GM21390 (cell line): ENCODE results near the gene SMIM23.

Experiments
- ATAC-seq: cut with Tn5 transposase; IDR thresholded peaks from one replicate; pipeline ENCODE4 v1.9.1; 2021; ENCODE audit not compliant: unreplicated experiment

The SMIM23 gene

GRCh38 chr5:171813270-171813669 lies 27.7 kb downstream of the SMIM23 start:
- ATAC-seq, result no peak

GRCh38 chr5:171813813-171814490 lies 28.3 kb downstream of the SMIM23 start:
- no peak for ATAC-seq

DNA sequence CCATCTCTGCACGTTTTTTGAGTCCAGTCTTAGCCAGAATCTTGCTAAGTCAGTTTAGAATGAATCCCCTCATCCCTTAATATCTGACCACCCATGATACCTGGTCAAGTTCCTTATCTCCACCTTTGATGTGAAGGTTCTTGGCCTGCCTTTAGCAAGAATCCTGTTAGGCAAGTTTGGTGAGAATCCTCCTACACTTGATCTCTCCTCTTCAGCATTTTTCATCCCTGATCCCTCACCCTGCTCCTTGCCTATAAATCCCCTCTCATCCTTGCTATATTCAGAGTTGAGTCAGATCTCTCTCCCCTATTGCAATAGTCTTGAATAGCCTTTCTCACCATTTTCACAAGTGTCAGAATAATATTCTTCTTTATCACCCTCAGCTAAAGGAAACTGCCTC lies 31.0 kb downstream of the SMIM23 start:
- no peak for ATAC-seq

DNA sequence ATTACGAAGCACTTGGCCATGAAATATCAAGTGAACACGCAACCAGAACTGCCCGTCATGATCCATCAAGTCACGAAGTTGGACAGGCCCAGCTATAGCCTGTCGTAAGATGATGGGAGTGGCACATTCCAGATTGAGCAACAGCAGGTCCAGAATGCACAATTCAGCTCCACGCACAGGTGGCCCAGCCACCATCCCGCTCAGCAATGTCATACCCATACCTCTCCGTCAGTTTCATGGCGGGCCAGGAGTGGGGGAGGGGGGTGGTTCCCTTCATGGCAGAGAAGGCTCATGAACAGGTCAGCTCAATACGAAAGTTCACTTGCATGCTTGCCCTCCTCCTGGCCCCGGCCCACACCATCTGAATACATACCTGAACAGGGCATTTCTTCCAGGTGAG lies 34.9 kb downstream of the SMIM23 start:
- ATAC-seq, result no peak

- ATAC-seq, result no peak
Observed at GRCh38 chr5:171821286-171821685, 35.7 kb downstream of the SMIM23 start.

DNA sequence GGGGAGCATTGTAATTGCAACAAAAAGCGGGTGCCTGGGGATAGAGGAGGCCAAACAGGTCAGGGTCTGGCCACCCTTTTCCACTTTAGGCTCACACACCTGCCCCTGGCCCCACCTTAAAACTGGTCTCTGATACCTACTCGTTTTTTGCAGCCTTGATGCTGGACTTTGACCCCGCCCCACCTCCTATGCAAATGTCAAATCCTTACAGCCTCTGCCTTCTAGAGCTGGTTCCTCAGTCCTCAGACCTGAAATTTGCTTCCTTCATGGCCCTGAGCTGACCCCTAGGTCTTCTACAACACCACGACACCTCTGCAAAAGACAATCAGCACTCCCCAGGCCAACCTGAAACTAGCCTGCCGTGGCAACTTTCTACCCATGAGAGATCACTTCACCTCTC lies 37.7 kb downstream of the SMIM23 start:
- no peak for ATAC-seq

- ATAC-seq, result no peak
Observed at GRCh38 chr5:171825051-171825450, 39.4 kb downstream of the SMIM23 start.

DNA sequence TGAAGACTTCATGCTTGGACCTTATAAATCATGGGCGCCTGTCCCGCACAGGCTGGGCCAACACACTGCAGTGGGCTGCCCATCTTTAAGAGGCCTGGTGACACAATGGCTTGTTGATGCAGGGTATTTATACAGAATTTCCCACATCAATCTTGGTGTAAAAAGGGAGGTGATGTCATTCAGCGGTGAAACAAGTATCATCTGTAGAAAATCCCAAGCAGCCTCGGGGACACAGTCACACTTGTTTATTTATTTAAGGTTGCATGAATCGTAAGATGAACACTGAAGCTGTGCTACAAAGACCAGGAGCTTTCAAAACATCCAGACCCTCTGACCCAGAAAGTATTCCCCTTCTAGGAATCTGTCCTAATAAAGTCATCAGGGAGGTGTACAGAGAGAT lies 40.5 kb downstream of the SMIM23 start:
- ATAC-seq, result no peak

- no peak for ATAC-seq
Observed at GRCh38 chr5:171827162-171827561, 41.5 kb downstream of the SMIM23 start.

DNA sequence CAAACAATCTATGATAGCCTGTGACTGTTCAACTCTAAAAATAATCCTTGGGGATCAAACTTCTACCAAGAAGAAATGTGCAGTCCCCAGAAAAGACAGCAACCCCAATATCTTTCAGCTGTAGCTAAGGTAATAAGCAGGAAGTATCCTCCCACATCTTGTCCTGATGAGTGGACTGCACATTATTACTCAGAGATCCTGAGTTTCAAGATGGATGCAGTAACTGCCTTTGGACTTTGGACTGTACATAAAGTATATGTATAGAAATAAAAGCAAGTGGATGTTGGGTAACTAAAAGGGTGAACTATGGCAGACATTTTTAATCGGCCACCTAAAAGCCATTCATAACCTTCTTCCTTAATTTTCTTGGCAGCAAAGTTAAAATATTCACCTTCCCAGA lies 45.1 kb downstream of the SMIM23 start:
- no peak for ATAC-seq

- no peak for ATAC-seq
Observed at GRCh38 chr5:171832775-171833174, 47.2 kb downstream of the SMIM23 start.

DNA sequence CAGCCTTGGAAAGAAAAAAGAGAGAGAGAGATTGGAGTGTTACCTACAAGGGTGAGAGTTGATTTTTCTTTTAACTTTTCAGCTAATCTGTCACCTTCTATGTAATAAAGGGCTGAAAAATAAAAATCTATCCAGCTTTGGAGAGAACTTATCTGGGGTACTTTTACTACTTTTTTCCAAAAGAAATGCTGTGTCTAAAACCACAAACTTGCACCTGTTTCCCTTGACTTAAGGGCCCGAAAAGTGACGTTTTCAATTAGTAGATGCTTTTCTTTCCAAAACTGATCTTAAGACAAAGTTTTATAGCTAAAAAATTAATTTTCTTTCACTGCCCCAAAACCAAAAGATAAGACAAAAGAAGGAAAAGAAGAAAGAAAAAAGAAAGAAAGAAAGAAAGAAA lies 48.8 kb downstream of the SMIM23 start:
- ATAC-seq, result no peak

DNA sequence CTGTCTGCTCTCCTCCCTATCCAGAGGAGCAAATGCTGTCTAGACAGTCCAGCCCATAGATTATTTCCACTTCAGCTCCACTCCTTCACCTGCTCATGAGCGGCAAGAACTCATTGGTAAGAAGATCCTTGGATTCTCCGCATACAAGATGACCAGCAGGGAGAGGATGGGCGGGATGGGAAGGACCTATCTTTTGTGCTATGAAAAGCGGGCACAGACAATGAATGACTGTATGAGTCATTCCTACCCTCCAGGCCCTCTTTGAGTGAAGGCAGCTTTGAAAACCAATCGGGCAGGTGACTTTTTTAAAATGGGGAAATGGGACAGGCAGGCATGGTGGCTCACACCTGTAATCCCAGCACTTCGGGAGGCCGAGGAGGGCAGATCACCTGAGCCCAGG lies 49.4 kb downstream of the SMIM23 start:
- no peak for ATAC-seq

DNA sequence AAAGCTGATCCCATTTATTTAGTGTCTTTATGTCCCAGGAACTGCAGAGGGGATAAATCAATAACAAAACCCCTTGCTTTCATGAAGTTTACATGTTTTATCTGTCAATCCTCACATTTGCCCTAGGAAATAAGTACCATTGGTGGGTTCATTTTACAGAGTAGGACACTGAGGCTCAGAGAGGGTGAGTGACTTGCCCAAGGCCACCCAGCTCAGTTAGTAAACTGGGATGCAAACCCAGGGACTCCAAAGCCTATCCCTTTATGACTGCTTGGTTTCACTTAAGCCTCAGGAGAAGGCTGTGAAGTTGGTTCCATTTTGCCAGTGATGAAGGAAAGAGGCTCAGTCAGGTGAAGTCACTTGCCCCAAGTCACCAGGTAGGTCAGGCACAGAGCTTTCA lies 51.9 kb downstream of the SMIM23 start:
- ATAC-seq, result no peak

GRCh38 chr5:171838066-171838465 lies 52.4 kb downstream of the SMIM23 start:
- no peak for ATAC-seq

- no peak for ATAC-seq
Observed at GRCh38 chr5:171839112-171839511, 53.5 kb downstream of the SMIM23 start.

- no peak for ATAC-seq
Observed at GRCh38 chr5:171840066-171840465, 54.4 kb downstream of the SMIM23 start.
